ENCODE results near the gene SLC15A4. TPM values are rescaled to one million over a fixed set of nuclear protein-coding genes. Genes with fewer than 3 reads are reported as not detected.

The SLC15A4 gene
- total RNA-seq (2014; rRNA removed; shearing (Covaris generic)), result 21.8 and 22.3 TPM in 2 replicates

DNA sequence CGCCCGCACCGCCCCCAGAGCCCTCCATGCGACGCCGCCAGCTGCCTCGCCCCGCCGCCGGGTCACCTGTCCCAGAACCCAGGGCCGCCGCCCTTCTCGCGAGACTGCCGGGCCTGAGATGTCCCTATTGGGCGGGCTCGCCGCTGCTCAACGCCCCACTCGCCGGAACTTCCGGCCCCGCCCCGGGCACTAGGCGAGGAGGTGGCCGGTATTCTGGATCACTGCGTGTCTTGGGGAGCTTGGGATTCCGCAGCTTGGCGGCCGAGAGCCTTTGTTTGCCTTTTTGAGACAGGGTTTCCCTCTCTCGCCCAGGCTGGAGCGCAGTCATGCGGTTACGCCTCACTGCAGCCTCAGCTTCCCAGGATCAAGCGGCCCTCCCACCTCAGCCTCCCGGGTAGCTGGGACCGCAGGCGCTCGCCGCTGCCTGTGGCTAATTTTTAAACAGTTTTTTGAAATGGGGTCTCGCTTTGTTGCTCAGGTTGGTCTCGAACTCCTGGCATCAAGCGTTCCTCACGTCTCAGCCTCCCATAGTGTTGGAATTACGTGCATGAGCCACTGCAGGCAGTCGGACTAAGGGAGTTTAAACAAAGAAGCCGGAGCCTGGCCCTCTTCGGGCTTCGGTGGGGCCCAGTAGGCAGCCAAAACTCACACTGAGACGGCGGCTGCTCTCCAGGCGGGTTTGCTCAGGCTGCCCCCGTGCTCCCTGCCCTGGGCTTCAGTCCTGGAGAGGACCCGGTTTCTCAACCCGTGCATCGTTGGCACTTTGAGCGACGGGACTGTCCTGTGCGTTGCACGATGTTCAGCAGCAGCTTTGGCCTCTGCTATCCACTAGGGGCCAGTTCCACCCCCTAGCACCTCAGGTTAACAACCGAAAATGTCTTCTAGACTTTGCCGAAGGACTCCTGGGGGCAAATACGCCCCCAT, at the start of gene SLC15A4:
SLC15A4 (minus strand) TSS at position 43 of the 924 bp plus-strand sequence; CDS start at position 28, 15 bp downstream.

DNA sequence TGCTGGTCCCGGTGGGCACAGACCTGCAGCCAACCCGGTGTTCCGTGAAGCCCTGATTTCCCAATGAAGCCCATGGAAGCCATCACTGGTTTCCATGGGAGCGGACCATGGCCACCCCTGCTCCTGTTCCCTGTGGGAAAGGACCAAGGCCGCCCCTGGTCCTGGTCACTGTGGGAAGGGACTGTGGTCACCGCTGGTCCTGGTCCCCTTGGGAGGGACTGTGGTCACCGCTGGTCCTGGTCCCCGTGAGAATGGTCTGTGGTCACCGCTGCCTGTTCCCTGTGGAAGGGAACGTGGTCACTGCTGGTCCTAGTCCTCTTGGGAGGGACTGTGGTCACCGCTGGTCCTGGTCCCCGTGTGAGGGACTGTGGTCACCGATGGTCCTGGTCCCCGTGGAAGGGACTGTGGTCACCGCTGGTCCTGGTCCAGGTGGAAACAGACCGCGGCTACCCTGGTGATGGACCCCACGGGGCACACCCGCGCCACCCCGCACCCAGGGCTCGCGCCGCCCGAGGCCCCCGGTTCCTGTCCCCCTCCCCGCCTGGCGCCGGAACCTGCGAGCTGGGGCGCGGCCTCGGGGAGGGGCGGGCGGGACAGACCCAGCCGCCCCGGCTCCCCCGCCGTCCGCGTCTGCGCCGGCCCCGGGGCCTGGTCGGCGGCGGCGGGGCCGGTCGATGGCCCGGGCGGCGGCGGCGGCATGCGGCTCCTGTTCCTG, 29.3 kb upstream of the SLC15A4 start, which contains the start of gene GLT1D1:
GLT1D1 (plus strand) TSS at position 594 of the 715 bp plus-strand sequence; CDS start at position 698, 104 bp downstream.

Other genes starting within 250 kb of the SLC15A4 start
- gene GLT1D1, start 29.5 kb upstream of the SLC15A4 start, total RNA-seq (2014; rRNA removed; shearing (Covaris generic)), result 0.08 TPM in 2 replicates